ENCODE results near the gene BTBD6. TPM values are rescaled to one million over a fixed set of nuclear protein-coding genes. Genes with fewer than 3 reads are reported as not detected.

BTBD6 gene
- total RNA-seq, 1 experiment from 2014 or later, result 9.0 TPM

DNA sequence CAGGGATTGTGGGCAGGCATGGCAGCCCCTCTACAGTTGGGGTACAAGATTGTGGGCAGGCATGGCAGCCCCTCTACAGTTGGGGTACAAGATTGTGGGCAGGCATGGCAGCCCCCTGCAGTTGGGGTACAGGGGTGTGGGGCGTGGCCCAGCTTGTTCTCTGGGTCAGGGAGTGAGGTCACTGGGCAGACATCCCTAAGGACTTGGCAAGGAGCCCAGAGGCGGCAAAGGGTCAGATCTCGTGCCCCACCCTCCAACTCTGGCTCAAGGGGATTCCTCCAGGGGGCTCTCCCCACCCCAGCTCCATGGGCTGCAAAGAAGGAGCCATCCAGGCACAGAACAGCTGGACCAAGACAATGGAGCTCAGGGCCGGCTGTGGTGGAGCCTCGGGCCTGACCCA is 41.5 kb upstream of the BTBD6 start:
- Histone ChIP-seq H3K9me3 (ENCODE audit: insufficient read depth, low read depth) (no peaks in the 10 kb centered on the region), H3K27me3 (ENCODE audit: insufficient read depth, low read depth) (no peaks in the 10 kb centered on the region), H3K79me2 (ENCODE audit: low read depth) (no peaks in the 10 kb centered on the region), H3K4me3 (no peak overlapping the region), H3K36me3 (ENCODE audit: low read depth) (no peaks in the 10 kb centered on the region), H3K4me1 (replicated peaks; ENCODE audit: insufficient read depth) (peaks cover 17% of the 10 kb centered on the region), H4K20me1 (ENCODE audit: insufficient read depth) (no peaks in the 10 kb centered on the region; the same call in 1 of the 2 replicates), H3K9me2 (ENCODE audit: insufficient read depth) (no peaks in the 10 kb centered on the region), H3F3A (ENCODE audit: insufficient read depth, low read depth) (0 out of 2 replicates have a peak, but pooled peaks cover 6% of the 10 kb centered on the region), H3K4me2 (no peak overlapping the region), H2AFZ (no peak overlapping the region), H3K27ac (no peak overlapping the region)
- no peak for DNase-seq
- ChIA-PET POLR2A (ENCODE audit: unreplicated experiment) (interaction anchor here (0.7 kb wide), 1 partner anchor 115 kb away, joined by 3 read pairs; no protein-coding TSS in a partner anchor), CTCF (interaction anchor here (0.6 kb wide), 2 partner anchors 41 to 298 kb away, joined by 3 to 5 read pairs; partner anchors contain the start of gene BTBD6)
- no peak for TF ChIP-seq EZH2 (IDR thresholded peaks at IDR 0.05; ENCODE audit: low read depth)
- TF ChIP-seq, protein P1, sequence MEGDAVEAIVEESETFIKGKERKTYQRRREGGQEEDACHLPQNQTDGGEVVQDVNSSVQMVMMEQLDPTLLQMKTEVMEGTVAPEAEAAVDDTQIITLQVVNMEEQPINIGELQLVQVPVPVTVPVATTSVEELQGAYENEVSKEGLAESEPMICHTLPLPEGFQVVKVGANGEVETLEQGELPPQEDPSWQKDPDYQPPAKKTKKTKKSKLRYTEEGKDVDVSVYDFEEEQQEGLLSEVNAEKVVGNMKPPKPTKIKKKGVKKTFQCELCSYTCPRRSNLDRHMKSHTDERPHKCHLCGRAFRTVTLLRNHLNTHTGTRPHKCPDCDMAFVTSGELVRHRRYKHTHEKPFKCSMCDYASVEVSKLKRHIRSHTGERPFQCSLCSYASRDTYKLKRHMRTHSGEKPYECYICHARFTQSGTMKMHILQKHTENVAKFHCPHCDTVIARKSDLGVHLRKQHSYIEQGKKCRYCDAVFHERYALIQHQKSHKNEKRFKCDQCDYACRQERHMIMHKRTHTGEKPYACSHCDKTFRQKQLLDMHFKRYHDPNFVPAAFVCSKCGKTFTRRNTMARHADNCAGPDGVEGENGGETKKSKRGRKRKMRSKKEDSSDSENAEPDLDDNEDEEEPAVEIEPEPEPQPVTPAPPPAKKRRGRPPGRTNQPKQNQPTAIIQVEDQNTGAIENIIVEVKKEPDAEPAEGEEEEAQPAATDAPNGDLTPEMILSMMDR (conservative IDR thresholded peaks at IDR 0.05), result no peak
- no TSS peak for BruUV-seq (replicated peaks)
- intact Hi-C loops (cut with micrococcal nuclease; ENCODE audit: unreplicated experiment), result no loop called here

DNA sequence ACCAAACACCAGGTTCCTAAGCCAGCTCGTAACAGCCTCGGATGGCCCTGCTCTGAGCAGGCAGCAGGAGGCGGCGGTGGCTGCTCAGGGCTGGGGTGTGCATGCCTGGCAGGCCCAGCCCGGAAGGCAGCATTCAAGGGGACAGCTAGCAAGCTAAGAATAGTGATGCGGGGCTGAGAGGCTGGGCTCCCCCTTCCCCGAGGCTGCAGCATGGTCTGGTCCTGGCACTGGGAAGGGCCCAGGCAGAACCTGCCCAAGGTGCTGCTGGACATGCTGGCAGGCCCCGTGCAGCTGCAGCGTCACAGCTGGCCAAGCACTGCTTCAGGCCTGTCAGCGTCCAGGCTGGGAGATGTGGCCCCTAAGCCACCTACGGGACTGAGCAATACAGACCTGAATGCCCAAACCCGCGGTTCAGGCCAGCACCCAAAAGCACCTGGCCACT is 40.9 kb upstream of the BTBD6 start:
- no TSS peak for BruUV-seq (replicated peaks)
- H3K36me3 ChIP-seq (ENCODE audit: low read depth), result no peaks in the 10 kb centered on the region
- H3K9me3 ChIP-seq (ENCODE audit: insufficient read depth, low read depth), result no peaks in the 10 kb centered on the region
- 0 out of 2 replicates have a peak, but pooled peaks cover 6% of the 10 kb centered on the region for H3F3A ChIP-seq (ENCODE audit: insufficient read depth, low read depth)
- H3K27ac ChIP-seq, result no peak overlapping the region
- intact Hi-C loops (cut with micrococcal nuclease; ENCODE audit: unreplicated experiment), result no loop called here
- CTCF ChIA-PET, result interaction anchor here (0.6 kb wide), 2 partner anchors 40 to 298 kb away, joined by 3 to 5 read pairs; partner anchors contain the start of gene BTBD6
- no peak for DNase-seq
- no peak overlapping the region for H3K4me2 ChIP-seq
- POLR2A ChIA-PET (ENCODE audit: unreplicated experiment), result interaction anchor here (0.7 kb wide), 1 partner anchor 116 kb away, joined by 3 read pairs; no protein-coding TSS in a partner anchor
- no peaks in the 10 kb centered on the region for H3K27me3 ChIP-seq (ENCODE audit: insufficient read depth, low read depth)
- H2AFZ ChIP-seq, result no peak overlapping the region
- no peak for TF ChIP-seq EZH2 (IDR thresholded peaks at IDR 0.05; ENCODE audit: low read depth)
- TF ChIP-seq, protein P1 (conservative IDR thresholded peaks at IDR 0.05), result no peak
- no peaks in the 10 kb centered on the region for H3K9me2 ChIP-seq (ENCODE audit: insufficient read depth)
- peaks cover 17% of the 10 kb centered on the region for H3K4me1 ChIP-seq (replicated peaks; ENCODE audit: insufficient read depth)
- H3K79me2 ChIP-seq (ENCODE audit: low read depth), result no peaks in the 10 kb centered on the region
- no peak overlapping the region for H3K4me3 ChIP-seq
- H4K20me1 ChIP-seq (ENCODE audit: insufficient read depth), result no peaks in the 10 kb centered on the region; the same call in 1 of the 2 replicates

DNA sequence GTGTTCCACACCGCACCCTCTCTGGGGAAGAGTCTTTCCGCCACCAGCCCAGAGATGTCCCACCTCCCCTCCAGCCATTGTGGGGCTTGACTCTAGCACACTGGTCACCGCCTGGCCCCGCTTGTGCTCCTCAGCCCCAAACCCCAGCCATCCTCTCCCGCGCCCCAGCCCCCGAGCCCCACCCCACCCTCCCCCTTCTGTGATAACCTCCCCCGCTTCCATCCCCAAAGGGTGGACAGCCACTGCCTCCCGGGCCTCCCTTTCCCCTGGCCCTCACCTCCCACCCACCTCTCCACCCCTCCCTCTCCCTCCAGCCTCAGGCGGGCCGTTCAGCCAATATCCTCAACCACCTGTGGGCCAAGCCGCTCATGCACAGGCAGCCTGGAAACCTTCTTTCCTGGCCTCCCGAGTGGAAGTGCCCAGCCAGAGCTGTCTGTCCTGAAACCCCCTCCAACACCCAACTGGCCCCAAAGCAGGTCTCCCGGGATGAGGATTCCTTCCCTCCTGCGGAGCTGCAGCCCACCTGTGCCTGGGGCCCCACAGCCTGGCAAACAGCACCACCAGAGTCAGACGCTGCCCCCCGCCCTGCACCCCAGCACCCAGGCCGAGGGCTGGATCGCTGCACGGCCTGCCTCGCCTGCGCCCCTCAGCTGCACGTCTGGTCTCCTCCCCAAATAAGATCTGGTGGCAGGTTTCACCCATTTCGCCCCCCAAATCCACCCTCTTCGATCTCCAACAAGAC is 40.2 kb upstream of the BTBD6 start:
- Histone ChIP-seq H3K36me3 (ENCODE audit: low read depth) (no peaks in the 10 kb centered on the region), H3K27me3 (ENCODE audit: insufficient read depth, low read depth) (no peaks in the 10 kb centered on the region), H3K9me3 (ENCODE audit: insufficient read depth, low read depth) (no peaks in the 10 kb centered on the region), H3K4me2 (no peak overlapping the region), H3K79me2 (ENCODE audit: low read depth) (no peaks in the 10 kb centered on the region), H2AFZ (no peak overlapping the region), H3K9me2 (ENCODE audit: insufficient read depth) (no peaks in the 10 kb centered on the region), H3K4me3 (no peak overlapping the region), H3K4me1 (replicated peaks; ENCODE audit: insufficient read depth) (peaks cover 17% of the 10 kb centered on the region), H3K27ac (no peak overlapping the region), H4K20me1 (ENCODE audit: insufficient read depth) (no peaks in the 10 kb centered on the region; the same call in 1 of the 2 replicates), H3F3A (ENCODE audit: insufficient read depth, low read depth) (0 out of 2 replicates have a peak, but pooled peaks cover 6% of the 10 kb centered on the region)
- intact Hi-C loops (cut with micrococcal nuclease; ENCODE audit: unreplicated experiment), result no loop called here
- ChIA-PET POLR2A (ENCODE audit: unreplicated experiment) (no interaction called here), CTCF (no interaction called here)
- BruUV-seq (replicated peaks), result no TSS peak
- TF ChIP-seq, protein P1 (conservative IDR thresholded peaks at IDR 0.05), result no peak
- no peak for TF ChIP-seq EZH2 (IDR thresholded peaks at IDR 0.05; ENCODE audit: low read depth)
- DNase-seq, result no peak
